Activated naive CD4-positive, alpha-beta T cell treated with anti-CD3 and anti-CD28 coated beads for 36 hours (primary cell): ENCODE measurements around the gene ADGRD1. TPM values are rescaled to one million over a fixed set of nuclear protein-coding genes. Genes with fewer than 3 reads are reported as not detected.

ENCODE experiments used
- CTCF ChIA-PET: fragments of 350-600 bp; sonication (Branson Sonifier 250); formaldehyde crosslinking; loops from one replicate; lab custom pipeline; 2021; ENCODE audit warnings: antibody characterized with exemption; lab: Charles Lee
- DNase-seq: peaks from one replicate; pipeline ENCODE4 v3.0.0-alpha.2; 2020
- H3K27ac Mint-ChIP-seq: one replicate; pipeline ENCODE4 v1.8.0; 2021; ENCODE audit warnings: mild to moderate bottlenecking, mixed read lengths
- H3K27me3 Mint-ChIP-seq: one replicate; pipeline ENCODE4 v1.8.0; 2021; ENCODE audit warnings: low read depth, mixed read lengths
- H3K36me3 Mint-ChIP-seq: one replicate; pipeline ENCODE4 v1.8.0; 2021; ENCODE audit warnings: low read depth, mixed read lengths
- H3K4me1 Mint-ChIP-seq: one replicate; pipeline ENCODE4 v1.8.0; 2021; ENCODE audit warnings: low read depth, mixed read lengths
- H3K4me3 Mint-ChIP-seq: one replicate; pipeline ENCODE4 v1.8.0; 2021; ENCODE audit warnings: mild to moderate bottlenecking, moderate library complexity, mixed read lengths
- H3K9me3 Mint-ChIP-seq: one replicate; pipeline ENCODE4 v1.8.0; 2021; ENCODE audit warnings: mixed read lengths
- intact Hi-C: fragments of 100-400 bp; cut with micrococcal nuclease; formaldehyde crosslinking; loops from one replicate; pipeline ENCODE4 v1.15.1; 2023
- total RNA-seq, 2 experiments: library from RNA; stranded (reverse); gene quantifications; one replicate each; pipeline ENCODE4 v1.2.3, GENCODE V29; 2021

Gene ADGRD1
- total RNA-seq, 2 experiments from 2014 or later = not detected

DNA sequence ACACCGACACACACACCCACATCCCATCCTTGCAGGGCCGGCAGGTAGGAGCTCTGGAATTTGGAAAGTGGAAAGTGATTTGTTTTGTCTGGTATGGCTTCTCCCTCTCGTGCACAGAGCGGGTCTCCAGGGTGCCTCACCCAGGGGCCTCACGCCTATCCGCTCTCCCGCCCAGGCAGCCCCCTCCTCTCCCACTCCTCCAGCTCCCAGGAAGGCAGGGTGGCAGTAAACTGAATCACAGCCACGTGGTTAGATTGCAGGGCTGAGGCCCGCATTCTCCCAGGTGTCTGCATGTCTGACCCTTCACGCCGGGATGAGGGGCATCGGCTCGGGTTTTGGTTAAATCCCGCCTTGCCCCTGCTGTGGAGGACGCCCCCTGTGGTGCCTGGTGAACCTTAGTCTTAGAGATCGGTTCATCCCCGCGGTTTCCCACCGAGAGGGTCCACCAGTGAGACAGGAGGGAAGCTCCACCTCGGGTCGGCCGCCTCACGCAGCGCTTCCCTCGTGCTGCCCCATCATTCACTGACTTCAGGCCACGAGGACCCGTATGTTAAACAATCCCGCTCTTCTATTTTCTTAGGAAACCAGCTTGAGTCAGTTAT lies 64.4 kb downstream of the ADGRD1 start:
- no peak overlapping the region for H3K27ac Mint-ChIP-seq
- intact Hi-C loops = no loop called here
- H3K4me3 Mint-ChIP-seq = no peak overlapping the region
- H3K9me3 Mint-ChIP-seq = no peaks in the 10 kb centered on the region
- CTCF ChIA-PET = no interaction called here
- H3K27me3 Mint-ChIP-seq = peaks cover 2% of the 10 kb centered on the region
- no peak for DNase-seq
- H3K4me1 Mint-ChIP-seq = no peaks in the 10 kb centered on the region
- no peaks in the 10 kb centered on the region for H3K36me3 Mint-ChIP-seq

DNA sequence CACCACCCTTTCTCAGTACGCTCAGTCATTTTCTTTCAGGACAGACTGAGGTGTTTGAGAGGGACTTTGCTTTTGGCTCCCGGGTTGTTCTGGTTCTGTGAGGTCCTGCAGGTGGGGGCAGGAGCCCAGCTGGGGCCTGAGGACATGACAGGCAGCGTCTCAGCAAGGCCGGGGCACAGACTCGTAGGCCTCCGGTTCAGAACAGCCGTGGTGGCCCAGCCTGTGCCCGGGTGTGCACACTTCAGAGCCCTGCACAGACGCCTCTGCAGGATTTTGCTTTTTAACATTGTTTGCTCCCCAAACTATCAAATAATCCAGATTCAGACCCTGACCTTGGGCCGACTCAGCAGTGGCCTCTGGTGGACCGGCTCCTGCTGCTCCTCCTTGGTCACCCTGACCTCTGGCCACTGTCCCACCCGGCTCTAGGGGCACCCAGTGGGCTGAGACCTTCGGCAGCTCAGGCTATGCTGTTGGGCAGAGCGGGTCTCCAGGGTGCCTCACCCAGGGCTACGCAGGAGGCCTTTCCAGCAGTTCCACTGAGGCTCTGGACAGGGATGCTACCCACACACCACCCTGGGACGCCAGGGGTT lies 65.2 kb downstream of the ADGRD1 start:
- no peak overlapping the region for H3K4me3 Mint-ChIP-seq
- no peaks in the 10 kb centered on the region for H3K4me1 Mint-ChIP-seq

DNA sequence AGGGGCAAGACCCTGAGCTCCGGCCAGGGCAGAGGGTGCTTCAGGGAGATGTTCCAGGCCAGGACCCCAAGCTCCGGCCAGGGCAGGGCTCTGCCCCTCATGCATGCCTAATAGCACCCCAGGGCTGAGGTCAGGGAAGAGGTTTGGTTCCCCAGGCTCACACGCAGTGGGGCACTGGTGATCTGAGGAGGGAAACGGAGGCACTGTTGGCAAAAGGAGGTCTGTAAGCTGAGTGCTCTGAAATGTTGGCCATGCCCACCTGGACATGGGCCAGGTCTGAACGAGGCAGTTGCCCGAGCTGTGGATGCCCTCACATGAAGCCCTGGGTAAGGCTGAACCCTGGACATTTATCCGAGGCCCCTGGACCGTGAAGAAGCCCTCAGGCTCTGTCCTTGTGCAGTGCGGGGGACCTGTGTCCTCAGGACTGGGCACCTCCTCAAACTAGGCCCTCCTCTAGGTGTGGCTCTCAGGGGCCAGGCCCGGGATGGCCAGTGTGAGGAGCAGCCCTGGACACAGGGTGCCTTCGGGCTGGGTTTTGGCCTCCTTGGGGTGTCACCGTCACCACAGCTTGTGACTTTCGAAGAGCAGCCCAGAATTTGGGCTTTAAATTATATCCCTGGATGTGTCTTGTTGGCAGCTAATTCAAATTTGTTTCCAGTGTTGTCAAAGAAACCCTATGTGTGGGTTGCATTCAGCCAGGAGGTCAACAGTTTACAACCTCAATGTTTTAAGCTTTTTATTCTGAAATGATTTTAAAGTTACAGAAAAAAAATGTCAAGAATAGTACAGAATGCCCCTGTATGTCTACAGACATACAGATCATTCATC lies 66.8 kb downstream of the ADGRD1 start:
- intact Hi-C loops = no loop called here
- Mint-ChIP-seq H3K4me1 (no peaks in the 10 kb centered on the region), H3K27ac (no peak overlapping the region), H3K27me3 (no peaks in the 10 kb centered on the region), H3K36me3 (no peaks in the 10 kb centered on the region), H3K4me3 (no peak overlapping the region), H3K9me3 (no peaks in the 10 kb centered on the region)
- CTCF ChIA-PET = interaction anchor here (0.7 kb wide), 1 partner anchor 136 kb away, joined by 4 read pairs; no protein-coding TSS in a partner anchor
- no peak for DNase-seq

More for the DNA sequence above, 65.2 kb downstream of the ADGRD1 start:
- H3K27me3 Mint-ChIP-seq = no peaks in the 10 kb centered on the region
- H3K9me3 Mint-ChIP-seq = no peaks in the 10 kb centered on the region
- DNase-seq = no peak
- intact Hi-C loops = no loop called here
- CTCF ChIA-PET = no interaction called here
- H3K36me3 Mint-ChIP-seq = no peaks in the 10 kb centered on the region
- no peak overlapping the region for H3K27ac Mint-ChIP-seq

DNA sequence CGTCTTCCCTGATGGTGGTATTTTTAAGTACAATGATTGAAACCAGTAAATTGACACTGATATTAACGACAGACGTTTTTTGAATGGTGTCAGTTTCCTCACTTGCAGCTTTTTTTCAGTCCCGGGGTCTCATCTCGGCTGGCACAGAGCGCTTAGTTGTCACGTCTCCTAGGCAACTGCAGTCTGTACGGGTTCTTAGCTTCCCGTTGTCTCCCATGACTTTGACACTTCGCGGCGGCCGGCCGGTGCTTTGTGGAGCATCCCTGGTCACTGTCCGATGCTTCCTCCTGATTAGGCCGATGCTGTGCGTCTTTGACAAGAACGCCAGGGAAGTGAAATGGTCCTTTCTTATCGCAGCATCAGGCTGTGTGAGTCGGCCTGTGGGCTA lies 67.4 kb downstream of the ADGRD1 start:
- no peak for DNase-seq
- no peaks in the 10 kb centered on the region for H3K36me3 Mint-ChIP-seq
- CTCF ChIA-PET = no interaction called here
- H3K9me3 Mint-ChIP-seq = no peaks in the 10 kb centered on the region
- H3K27ac Mint-ChIP-seq = no peak overlapping the region
- H3K4me1 Mint-ChIP-seq = no peaks in the 10 kb centered on the region
- H3K27me3 Mint-ChIP-seq = no peaks in the 10 kb centered on the region
- H3K4me3 Mint-ChIP-seq = no peak overlapping the region
- intact Hi-C loops = no loop called here

DNA sequence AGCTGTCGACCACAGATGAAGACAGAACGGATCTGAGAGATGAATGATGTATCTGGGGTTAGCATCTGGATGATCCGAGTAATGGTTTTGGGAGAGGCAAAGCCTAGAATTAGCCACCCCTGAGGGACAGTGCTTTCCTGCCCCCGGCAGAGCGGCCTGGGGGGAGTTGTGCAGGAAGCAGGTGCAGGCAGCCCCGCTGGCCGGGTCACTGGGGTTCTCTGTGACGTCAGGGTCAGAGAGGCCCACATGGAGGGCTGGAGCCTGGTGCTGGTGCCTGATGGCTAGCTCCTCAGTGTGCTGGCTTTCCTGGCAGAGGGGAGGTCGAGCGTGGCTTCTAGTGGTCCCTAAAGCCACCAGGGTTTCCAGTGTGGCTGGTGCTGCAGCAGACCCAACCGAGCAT lies 70.3 kb downstream of the ADGRD1 start:
- no peaks in the 10 kb centered on the region for H3K27me3 Mint-ChIP-seq
- intact Hi-C loops = no loop called here
- no peak overlapping the region for H3K27ac Mint-ChIP-seq
- CTCF ChIA-PET = no interaction called here
- H3K9me3 Mint-ChIP-seq = no peaks in the 10 kb centered on the region
- no peak overlapping the region for H3K4me3 Mint-ChIP-seq
- H3K4me1 Mint-ChIP-seq = no peaks in the 10 kb centered on the region
- H3K36me3 Mint-ChIP-seq = no peaks in the 10 kb centered on the region
- DNase-seq = no peak

DNA sequence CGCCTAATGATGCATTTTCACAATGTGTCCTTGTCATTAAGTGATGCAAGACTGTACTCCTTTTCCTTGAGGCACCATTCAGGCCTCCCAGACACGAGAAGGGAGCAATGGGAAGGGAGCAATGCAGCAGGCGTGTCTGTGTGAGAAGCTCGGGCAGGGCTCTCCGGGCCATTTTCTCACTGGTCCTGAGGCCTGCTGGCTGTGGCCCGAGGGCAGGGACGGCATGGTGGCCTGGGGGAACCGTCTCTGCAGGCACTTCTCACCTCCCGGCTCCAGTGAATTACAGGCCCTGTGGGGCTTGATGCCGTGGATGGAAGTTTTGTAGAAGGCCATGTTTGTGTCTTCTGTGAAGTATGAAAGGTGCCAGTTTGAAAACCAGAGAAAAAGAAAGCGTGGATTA lies 71.0 kb downstream of the ADGRD1 start:
- no peak for DNase-seq
- Mint-ChIP-seq H3K4me1 (no peaks in the 10 kb centered on the region), H3K9me3 (no peaks in the 10 kb centered on the region), H3K27me3 (no peaks in the 10 kb centered on the region), H3K36me3 (no peaks in the 10 kb centered on the region), H3K27ac (no peak overlapping the region), H3K4me3 (no peak overlapping the region)
- intact Hi-C loops = no loop called here
- CTCF ChIA-PET = no interaction called here

DNA sequence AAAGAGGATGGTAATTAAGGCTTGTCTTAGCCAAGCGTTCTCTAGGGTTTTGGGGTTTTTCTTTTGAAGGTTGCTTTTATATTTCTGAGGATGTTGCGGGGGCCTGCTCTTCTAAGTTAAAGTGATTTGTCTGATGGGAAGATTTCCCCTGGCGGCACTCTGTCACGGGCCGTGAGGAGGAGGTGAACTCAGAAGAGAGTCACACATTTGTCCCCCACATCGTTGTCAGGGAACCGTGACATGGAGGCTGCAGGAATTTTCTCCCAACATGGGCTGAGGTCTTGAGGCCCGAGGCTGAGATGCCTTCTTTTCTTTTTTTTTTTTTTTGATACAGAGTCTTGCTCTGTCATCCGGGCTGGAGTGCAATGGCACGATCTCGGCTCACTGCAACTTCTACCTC lies 71.5 kb downstream of the ADGRD1 start:
- Mint-ChIP-seq H3K4me1 (no peaks in the 10 kb centered on the region), H3K27ac (no peak overlapping the region), H3K9me3 (no peaks in the 10 kb centered on the region), H3K36me3 (no peaks in the 10 kb centered on the region), H3K27me3 (no peaks in the 10 kb centered on the region), H3K4me3 (no peak overlapping the region)
- CTCF ChIA-PET = no interaction called here
- intact Hi-C loops = no loop called here
- DNase-seq = no peak

DNA sequence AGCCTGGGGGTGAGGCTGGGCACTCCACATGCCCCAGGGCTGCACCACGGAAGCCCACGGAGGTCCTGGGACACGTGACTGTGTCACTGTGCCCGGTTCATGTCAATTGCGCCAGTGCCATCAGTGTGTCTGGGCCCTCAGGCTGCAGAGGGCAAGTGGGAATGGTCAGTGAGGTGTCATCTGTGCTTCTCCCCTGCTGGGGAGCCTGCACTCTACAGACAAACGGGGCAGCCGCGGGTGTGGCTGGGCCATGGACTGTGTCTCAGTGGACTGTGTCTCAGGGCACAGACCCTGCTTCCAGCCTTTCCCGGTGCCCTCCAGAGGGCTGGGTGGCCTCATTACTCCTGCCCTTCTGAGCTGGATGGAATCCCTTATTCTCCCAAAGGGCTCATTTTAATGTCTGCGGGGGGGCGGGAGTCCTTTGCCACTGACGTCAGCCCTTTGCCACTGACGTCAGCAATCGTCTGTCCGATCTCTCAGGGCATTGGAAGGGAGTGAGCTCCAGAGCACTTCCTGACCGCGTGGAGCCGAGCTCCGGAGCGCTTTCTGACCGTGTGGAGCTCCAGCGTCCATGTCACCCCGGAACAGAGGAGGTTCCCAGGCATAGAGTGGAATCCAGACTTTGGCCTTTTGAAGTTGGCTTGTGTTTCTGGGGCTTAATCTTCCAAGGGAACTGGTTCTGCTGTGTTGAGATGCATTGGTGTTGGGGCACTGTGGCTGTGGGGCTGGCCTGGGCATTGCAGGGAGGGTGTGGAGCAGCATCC lies 72.4 kb downstream of the ADGRD1 start:
- H3K36me3 Mint-ChIP-seq = no peaks in the 10 kb centered on the region
- no peaks in the 10 kb centered on the region for H3K9me3 Mint-ChIP-seq
- no peaks in the 10 kb centered on the region for H3K27me3 Mint-ChIP-seq
- H3K4me3 Mint-ChIP-seq = no peak overlapping the region
- no peaks in the 10 kb centered on the region for H3K4me1 Mint-ChIP-seq
- no peak overlapping the region for H3K27ac Mint-ChIP-seq
- no peak for DNase-seq
- CTCF ChIA-PET = no interaction called here
- intact Hi-C loops = no loop called here

DNA sequence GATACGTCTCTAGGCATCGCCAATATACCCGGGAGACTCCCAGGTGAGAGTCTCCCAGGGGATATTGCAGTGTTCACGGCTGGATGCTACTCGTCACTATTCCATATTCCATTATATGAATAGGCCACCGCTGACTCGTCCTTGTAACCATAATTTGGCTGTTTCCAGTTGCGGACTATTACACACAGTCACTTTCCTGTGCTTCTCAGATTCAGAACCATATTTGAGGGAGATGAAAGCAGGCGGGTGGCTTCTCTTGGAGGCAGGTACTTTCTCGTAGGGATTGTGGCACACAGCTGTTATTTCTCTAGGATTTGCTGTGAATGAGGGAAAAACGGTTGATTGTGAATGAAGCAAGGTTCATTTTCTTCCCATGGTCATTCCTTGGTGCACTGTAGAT lies 73.0 kb downstream of the ADGRD1 start:
- CTCF ChIA-PET = no interaction called here
- H3K4me3 Mint-ChIP-seq = no peak overlapping the region
- no peaks in the 10 kb centered on the region for H3K27me3 Mint-ChIP-seq
- no peaks in the 10 kb centered on the region for H3K4me1 Mint-ChIP-seq
- no peak overlapping the region for H3K27ac Mint-ChIP-seq
- H3K9me3 Mint-ChIP-seq = no peaks in the 10 kb centered on the region
- intact Hi-C loops = no loop called here
- H3K36me3 Mint-ChIP-seq = no peaks in the 10 kb centered on the region
- no peak for DNase-seq

DNA sequence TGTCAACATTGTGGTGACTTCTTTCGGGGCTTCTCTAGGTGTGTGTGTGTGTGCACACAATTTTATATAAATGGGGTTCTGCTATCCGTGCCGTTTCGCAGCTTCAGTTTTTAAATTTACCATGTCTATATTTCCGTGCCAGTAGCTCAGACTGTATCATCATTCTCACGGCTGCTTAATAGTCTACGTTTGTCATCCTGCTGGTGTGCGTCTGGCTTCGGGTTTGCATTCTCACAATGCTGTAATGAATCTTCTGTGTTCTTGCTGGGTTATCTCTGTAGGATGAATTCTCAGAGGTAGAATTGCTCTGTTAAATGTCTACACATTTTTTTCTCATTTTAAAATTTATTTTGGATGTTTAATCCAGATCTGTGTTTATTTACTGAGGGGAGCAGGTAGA lies 73.6 kb downstream of the ADGRD1 start:
- Mint-ChIP-seq H3K27me3 (no peaks in the 10 kb centered on the region), H3K4me3 (no peak overlapping the region), H3K9me3 (no peaks in the 10 kb centered on the region), H3K4me1 (no peaks in the 10 kb centered on the region), H3K36me3 (no peaks in the 10 kb centered on the region), H3K27ac (no peak overlapping the region)
- no peak for DNase-seq
- intact Hi-C loops = no loop called here
- CTCF ChIA-PET = no interaction called here

DNA sequence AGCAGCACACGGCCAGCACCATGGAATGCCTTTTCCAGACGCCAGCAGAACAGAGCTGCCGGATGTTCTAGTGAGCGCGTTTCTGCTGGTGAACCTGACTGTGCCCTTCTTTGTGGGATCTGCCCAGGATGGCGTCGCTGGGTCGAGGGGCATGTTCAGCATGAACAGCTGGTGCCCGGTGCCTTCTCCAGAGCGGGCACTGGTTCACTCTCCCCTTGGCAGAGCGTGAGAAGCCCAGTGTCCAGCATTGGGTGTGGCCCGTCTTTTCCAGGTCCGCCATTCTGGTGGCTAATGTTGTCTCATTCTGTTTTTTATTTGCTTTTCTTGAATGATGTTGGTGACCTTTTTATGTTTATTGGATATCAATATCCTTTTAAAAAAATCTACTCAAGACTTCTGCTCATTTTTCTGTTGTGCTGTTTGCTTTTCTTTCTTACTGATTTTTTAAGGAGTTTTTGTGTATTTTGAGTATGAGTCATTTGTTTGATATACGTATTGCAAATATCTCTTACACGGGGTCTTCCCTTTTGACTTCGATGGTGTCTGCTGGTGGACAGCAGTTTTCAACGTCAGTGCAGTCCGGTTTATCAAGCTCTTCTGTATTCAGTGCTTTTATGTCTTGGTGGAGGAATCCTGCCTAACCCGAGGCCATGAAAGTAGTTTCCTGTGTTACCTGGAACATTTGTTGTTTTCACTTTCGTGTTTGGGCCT lies 74.3 kb downstream of the ADGRD1 start:
- Mint-ChIP-seq H3K4me3 (no peak overlapping the region), H3K9me3 (no peaks in the 10 kb centered on the region), H3K36me3 (no peaks in the 10 kb centered on the region), H3K4me1 (no peaks in the 10 kb centered on the region), H3K27ac (no peak overlapping the region), H3K27me3 (no peaks in the 10 kb centered on the region)
- intact Hi-C loops = no loop called here
- DNase-seq = no peak
- CTCF ChIA-PET = no interaction called here
